ENCODE data around the gene DBN1.

Gene DBN1

GRCh38 chr5:177444106-177445051 lies 29.1 kb downstream of the DBN1 start:
- no peak for TF ChIP-seq CTCF (IDR thresholded peaks at IDR 0.05; ENCODE audit: extremely low read depth, insufficient read depth, missing control alignments)
- in situ Hi-C loops (cut with MboI; ENCODE audit: low pct_unique_long_range_greater_than_20kb, low sequenced_read_pairs, unreplicated experiment), result no loop called here
- no peak for DNase-seq (ENCODE audit: low spot score)

- DNase-seq (ENCODE audit: low spot score), result no peak
- TF ChIP-seq CTCF (IDR thresholded peaks at IDR 0.05; ENCODE audit: extremely low read depth, insufficient read depth, missing control alignments), result no peak
- in situ Hi-C loops (cut with MboI; ENCODE audit: low pct_unique_long_range_greater_than_20kb, low sequenced_read_pairs, unreplicated experiment), result no loop called here
Measured at GRCh38 chr5:177443144-177443983, 30.1 kb downstream of the DBN1 start.

- no peak for DNase-seq (ENCODE audit: low spot score)
- TF ChIP-seq CTCF (IDR thresholded peaks at IDR 0.05; ENCODE audit: extremely low read depth, insufficient read depth, missing control alignments), result no peak
- in situ Hi-C loops (cut with MboI; ENCODE audit: low pct_unique_long_range_greater_than_20kb, low sequenced_read_pairs, unreplicated experiment), result no loop called here
Measured at GRCh38 chr5:177442066-177442826, 31.2 kb downstream of the DBN1 start.

- no peak for TF ChIP-seq CTCF (IDR thresholded peaks at IDR 0.05; ENCODE audit: extremely low read depth, insufficient read depth, missing control alignments)
- DNase-seq (ENCODE audit: low spot score), result no peak
- in situ Hi-C loops (cut with MboI; ENCODE audit: low pct_unique_long_range_greater_than_20kb, low sequenced_read_pairs, unreplicated experiment), result no loop called here
Measured at GRCh38 chr5:177440990-177441780, 32.2 kb downstream of the DBN1 start.

- no peak for TF ChIP-seq CTCF (IDR thresholded peaks at IDR 0.05; ENCODE audit: extremely low read depth, insufficient read depth, missing control alignments)
- no peak for DNase-seq (ENCODE audit: low spot score)
- in situ Hi-C loops (cut with MboI; ENCODE audit: low pct_unique_long_range_greater_than_20kb, low sequenced_read_pairs, unreplicated experiment), result no loop called here
Measured at GRCh38 chr5:177440211-177440989, 33.0 kb downstream of the DBN1 start.

Data from GM13977 (cell line).